Activated CD4-positive, alpha-beta memory T cell treated with anti-CD3 and anti-CD28 coated beads, Interleukin-2, amount 10 ng/mL, durations not matched to agents 7 days and 5 days (primary cell): Measurements from ENCODE around the gene TDP2. TPM values are rescaled to one million over a fixed set of nuclear protein-coding genes. Genes with fewer than 3 reads are reported as not detected.
A peak's percentile ranks its signal among the peaks of the same experiment; 100 is the strongest.
"Not testable (repeated sequence)": the region's sequence is repeated elsewhere in the genome, so short reads cannot be mapped to it uniquely, and the experiment has no call there.

Source experiments
- CTCF ChIA-PET: fragments of 350-600 bp; sonication (Branson Sonifier 250); formaldehyde crosslinking; loops from one replicate; lab custom pipeline; 2021; ENCODE audit warnings: antibody characterized with exemption, inconsistent platforms; lab: Charles Lee
- POLR2A ChIA-PET: fragments of 350-600 bp; sonication (Branson Sonifier 250); formaldehyde crosslinking; loops from one replicate; lab custom pipeline; 2021; ENCODE audit warnings: antibody characterized with exemption; lab: Charles Lee
- DNase-seq: peaks from one replicate; pipeline ENCODE4 v3.0.0-alpha.2; 2020
- H3K27ac Mint-ChIP-seq: one replicate; pipeline ENCODE4 v1.8.0; 2021; ENCODE audit warnings: mild to moderate bottlenecking, mixed read lengths
- H3K27me3 Mint-ChIP-seq: one replicate; pipeline ENCODE4 v1.8.0; 2021; ENCODE audit warnings: mixed read lengths
- H3K36me3 Mint-ChIP-seq: one replicate; pipeline ENCODE4 v1.8.0; 2021; ENCODE audit warnings: low read depth, mixed read lengths
- H3K4me1 Mint-ChIP-seq: one replicate; pipeline ENCODE4 v1.8.0; 2021; ENCODE audit warnings: mixed read lengths
- H3K4me3 Mint-ChIP-seq: one replicate; pipeline ENCODE4 v1.8.0; 2021; ENCODE audit warnings: mild to moderate bottlenecking, mixed read lengths
- H3K9me3 Mint-ChIP-seq: one replicate; pipeline ENCODE4 v1.8.0; 2021; ENCODE audit warnings: mixed read lengths
- total RNA-seq, 2 experiments: library from RNA; stranded (reverse); gene quantifications; one replicate each; pipeline ENCODE4 v1.2.3, GENCODE V29; 2021

TDP2 gene
- total RNA-seq, 2 experiments from 2014 or later, result 43.8 to 45.4 TPM

- H3K4me3 Mint-ChIP-seq, result no peak overlapping the region
- H3K9me3 Mint-ChIP-seq, result peaks cover 32% of the 10 kb centered on the region
- peaks cover 41% of the 10 kb centered on the region for H3K36me3 Mint-ChIP-seq
- H3K27me3 Mint-ChIP-seq, result no peaks in the 10 kb centered on the region
- H3K27ac Mint-ChIP-seq, result no peak overlapping the region
- POLR2A ChIA-PET, result no interaction called here
- H3K4me1 Mint-ChIP-seq, result peaks cover 13% of the 10 kb centered on the region
- no peak for DNase-seq
- CTCF ChIA-PET, result no interaction called here
Measured at GRCh38 chr6:24672620-24673182, 6.0 kb upstream of the TDP2 start.

DNA sequence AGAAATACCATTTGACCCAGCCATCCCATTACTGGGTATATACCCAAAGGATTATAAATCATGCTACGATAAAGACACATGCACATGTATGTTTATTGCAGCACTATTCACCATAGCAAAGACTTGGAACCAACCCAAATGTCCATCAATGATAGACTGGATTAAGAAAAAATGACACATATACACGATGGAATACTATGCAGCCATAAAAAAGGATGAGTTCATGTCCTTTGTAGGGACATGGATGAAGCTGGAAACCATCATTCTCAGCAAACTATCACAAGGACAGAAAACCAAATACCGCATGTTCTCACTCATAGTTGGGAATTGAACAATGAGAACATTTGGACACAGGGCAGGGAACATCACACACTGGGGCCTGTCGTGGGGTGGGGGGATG, 4.4 kb upstream of the TDP2 start:
- H3K36me3 Mint-ChIP-seq, result peaks cover 50% of the 10 kb centered on the region
- CTCF ChIA-PET, H3K27me3 Mint-ChIP-seq, H3K4me3 Mint-ChIP-seq, DNase-seq, POLR2A ChIA-PET, H3K27ac Mint-ChIP-seq: not testable (repeated sequence)
- peaks cover 19% of the 10 kb centered on the region for H3K4me1 Mint-ChIP-seq
- H3K9me3 Mint-ChIP-seq, result peaks cover 32% of the 10 kb centered on the region

- CTCF ChIA-PET, H3K27ac Mint-ChIP-seq, H3K4me3 Mint-ChIP-seq, H3K27me3 Mint-ChIP-seq, POLR2A ChIA-PET, DNase-seq: not testable (repeated sequence)
- Mint-ChIP-seq H3K9me3 (peaks cover 32% of the 10 kb centered on the region), H3K4me1 (peaks cover 22% of the 10 kb centered on the region), H3K36me3 (peaks cover 50% of the 10 kb centered on the region)
Measured at GRCh38 chr6:24670492-24670891, 3.8 kb upstream of the TDP2 start.

- CTCF ChIA-PET, result no interaction called here
- H3K27ac Mint-ChIP-seq, result no peak overlapping the region
Measured at GRCh38 chr6:24668997-24669361, 2.3 kb upstream of the TDP2 start.

GRCh38 chr6:24668066-24668996, 1.6 kb upstream of the TDP2 start:
- peaks cover 43% of the 10 kb centered on the region for H3K4me1 Mint-ChIP-seq
- H3K27ac Mint-ChIP-seq, DNase-seq, H3K27me3 Mint-ChIP-seq: not testable (repeated sequence)
- CTCF ChIA-PET, result interaction anchor here (2.3 kb wide), 1 partner anchor 84 kb away, joined by 9 read pairs; no protein-coding TSS in a partner anchor
- H3K36me3 Mint-ChIP-seq, result peaks cover 61% of the 10 kb centered on the region
- H3K4me3 Mint-ChIP-seq, result peak overlapping the region; percentile 88
- POLR2A ChIA-PET, result interaction anchor here (1.2 kb wide), 1 partner anchor 22 kb away, joined by 3 read pairs; the partner anchor contains the start of gene KIAA0319
- peaks cover 24% of the 10 kb centered on the region for H3K9me3 Mint-ChIP-seq

More at GRCh38 chr6:24668997-24669361, 2.3 kb upstream of the TDP2 start:
- POLR2A ChIA-PET, result interaction anchor here (0.7 to 1.2 kb wide), 2 partner anchors 23 to 1568 kb away, joined by 3 read pairs; partner anchors contain the start of gene KIAA0319
- H3K27me3 Mint-ChIP-seq, result no peaks in the 10 kb centered on the region
- peaks cover 36% of the 10 kb centered on the region for H3K4me1 Mint-ChIP-seq
- DNase-seq, result no peak
- H3K36me3 Mint-ChIP-seq, result peaks cover 55% of the 10 kb centered on the region
- H3K4me3 Mint-ChIP-seq, result peak overlapping the region; percentile 0
- H3K9me3 Mint-ChIP-seq, result peaks cover 26% of the 10 kb centered on the region

DNA sequence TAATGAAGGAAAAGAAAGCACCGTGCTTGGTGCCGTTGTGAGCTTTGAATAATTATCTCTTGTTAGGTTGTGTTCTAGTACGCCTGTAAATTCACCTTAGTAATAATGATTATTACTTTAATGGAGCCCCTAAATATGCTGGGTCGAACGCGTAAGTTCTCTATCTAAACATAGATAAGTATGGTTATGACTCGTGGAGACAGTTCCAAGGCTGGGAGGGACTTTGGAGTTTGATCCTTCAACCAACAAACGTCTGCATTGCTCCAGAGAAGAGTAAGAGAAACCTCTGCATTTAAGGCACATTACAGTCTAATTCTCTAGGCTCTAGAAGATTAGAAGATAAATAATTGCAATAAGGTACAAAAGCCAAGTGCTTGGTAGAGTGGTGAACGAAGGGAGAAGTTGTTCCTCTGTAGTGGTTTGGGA, 692 bp upstream of the TDP2 start:
- POLR2A ChIA-PET, result interaction anchor here (0.8 to 4.0 kb wide), 12 partner anchors 10 to 471 kb away, joined by 3 to 34 read pairs (median 6); partner anchors contain the start of genes ALDH5A1, C6orf62, GMNN and KIAA0319
- Mint-ChIP-seq H3K4me3 (peak overlapping the region; percentile 88), H3K36me3 (peaks cover 65% of the 10 kb centered on the region), H3K27me3 (no peaks in the 10 kb centered on the region), H3K27ac (peak overlapping the region; percentile 92), H3K9me3 (peaks cover 17% of the 10 kb centered on the region), H3K4me1 (peaks cover 48% of the 10 kb centered on the region)
- CTCF ChIA-PET, result interaction anchor here (1.0 to 2.3 kb wide), 5 partner anchors 15 to 120 kb away, joined by 3 to 9 read pairs (median 5); partner anchors contain the start of gene C6orf62
- DNase-seq, result no peak

DNA sequence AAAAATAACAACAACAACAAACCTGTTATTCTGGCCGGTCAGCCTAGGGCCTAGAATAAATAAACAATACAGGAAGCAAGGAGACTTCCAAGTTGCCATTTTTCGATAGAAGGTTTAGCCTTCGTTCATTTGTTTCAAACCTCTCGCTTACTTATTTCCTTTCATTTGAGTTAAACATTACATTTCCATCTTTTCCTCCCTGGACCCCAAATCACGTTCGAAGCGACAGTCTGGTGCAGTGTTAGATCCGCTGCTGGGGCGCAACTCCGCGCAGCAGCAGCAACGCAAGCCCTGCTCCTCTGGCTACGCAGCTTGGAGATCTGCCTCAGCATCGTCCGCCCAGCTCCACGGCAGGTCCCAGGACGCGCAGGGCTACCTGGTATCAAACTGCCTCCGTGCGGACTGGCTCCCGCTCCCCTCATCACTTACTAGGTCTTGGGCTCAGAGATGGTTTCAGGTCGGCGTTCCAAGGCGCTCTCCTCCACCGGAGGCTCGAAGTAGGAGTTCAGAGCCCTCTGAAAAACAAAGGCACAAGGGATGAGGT, 530 bp downstream of the TDP2 start:
- POLR2A ChIA-PET, result interaction anchor here (0.7 to 4.0 kb wide), 12 partner anchors 8 to 473 kb away, joined by 3 to 34 read pairs (median 6); partner anchors contain the start of genes C6orf62, GMNN and KIAA0319
- Mint-ChIP-seq H3K4me1 (peaks cover 48% of the 10 kb centered on the region), H3K9me3 (peaks cover 17% of the 10 kb centered on the region), H3K4me3 (peak overlapping the region; percentile 88), H3K27ac (peak overlapping the region; percentile 92), H3K27me3 (no peaks in the 10 kb centered on the region), H3K36me3 (peaks cover 74% of the 10 kb centered on the region)
- no peak for DNase-seq
- CTCF ChIA-PET, result interaction anchor here (1.0 to 2.3 kb wide), 9 partner anchors 16 to 557 kb away, joined by 3 to 9 read pairs (median 4); partner anchors contain the start of genes ALDH5A1 and KIAA0319

- Mint-ChIP-seq H3K36me3 (peaks cover 69% of the 10 kb centered on the region), H3K4me1 (peaks cover 52% of the 10 kb centered on the region), H3K4me3 (peak overlapping the region; percentile 5), H3K9me3 (peaks cover 4% of the 10 kb centered on the region), H3K27me3 (no peaks in the 10 kb centered on the region), H3K27ac (no peak overlapping the region)
- ChIA-PET POLR2A (interaction anchor here (2.9 to 4.0 kb wide), 3 partner anchors 9 to 58 kb away, joined by 15 to 25 read pairs (median 15); partner anchors contain the start of gene KIAA0319), CTCF (interaction anchor here (0.6 to 1.7 kb wide), 3 partner anchors 83 to 354 kb away, joined by 3 to 5 read pairs (median 4); no protein-coding TSS in a partner anchor)
- DNase-seq, result no peak
Measured at GRCh38 chr6:24664046-24664987, 2.4 kb downstream of the TDP2 start.

DNA sequence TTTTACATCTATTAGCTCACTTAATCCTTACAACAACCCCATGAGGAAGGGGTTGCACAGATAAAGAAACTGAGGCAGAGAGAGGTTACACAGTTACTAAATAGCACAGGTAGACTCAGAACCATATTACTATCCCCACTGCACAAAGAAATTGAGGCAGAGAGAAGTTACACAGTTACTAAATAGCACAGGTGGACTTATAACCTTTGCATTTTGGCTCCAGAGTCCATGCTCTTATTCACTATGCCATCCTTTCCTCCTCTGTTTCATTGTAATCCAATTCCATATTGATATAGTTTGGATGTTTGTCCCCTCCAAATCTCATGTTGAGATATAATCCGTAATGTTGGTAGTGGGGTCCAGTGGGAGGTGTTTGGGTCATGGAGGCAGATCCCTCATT, 3.5 kb downstream of the TDP2 start:
- Mint-ChIP-seq H3K36me3 (peaks cover 71% of the 10 kb centered on the region), H3K9me3 (no peaks in the 10 kb centered on the region), H3K27me3 (no peaks in the 10 kb centered on the region), H3K4me3 (no peak overlapping the region), H3K4me1 (peaks cover 45% of the 10 kb centered on the region), H3K27ac (no peak overlapping the region)
- no peak for DNase-seq
- ChIA-PET POLR2A (interaction anchor here (1.0 kb wide), 1 partner anchor 18 kb away, joined by 3 read pairs; the partner anchor contains the start of gene KIAA0319), CTCF (no interaction called here)

DNA sequence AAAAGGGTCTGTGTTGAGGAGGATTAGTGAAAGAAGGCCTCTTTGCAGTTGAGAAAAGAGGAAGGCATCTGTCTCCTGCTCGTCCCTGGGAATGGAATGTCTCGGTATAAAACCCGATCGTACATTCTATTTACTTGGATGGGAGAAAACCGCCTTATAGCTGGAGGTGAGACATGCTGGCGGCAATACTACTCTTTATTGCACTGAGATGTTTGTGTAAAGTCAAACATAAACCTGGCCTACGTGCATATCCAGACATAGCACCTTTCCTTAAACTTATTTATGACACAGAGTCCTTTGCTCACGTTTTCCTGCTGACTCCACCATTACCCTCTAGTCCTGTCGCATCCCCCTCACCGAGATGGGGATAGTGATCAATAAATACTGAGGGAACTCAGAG, 4.5 kb downstream of the TDP2 start:
- no peaks in the 10 kb centered on the region for H3K9me3 Mint-ChIP-seq
- H3K36me3 Mint-ChIP-seq, result peaks cover 76% of the 10 kb centered on the region
- DNase-seq, result no peak
- CTCF ChIA-PET, result no interaction called here
- H3K27ac Mint-ChIP-seq, result no peak overlapping the region
- H3K4me3 Mint-ChIP-seq, result no peak overlapping the region
- H3K4me1 Mint-ChIP-seq, result peaks cover 38% of the 10 kb centered on the region
- H3K27me3 Mint-ChIP-seq, result no peaks in the 10 kb centered on the region
- POLR2A ChIA-PET, result no interaction called here

DNA sequence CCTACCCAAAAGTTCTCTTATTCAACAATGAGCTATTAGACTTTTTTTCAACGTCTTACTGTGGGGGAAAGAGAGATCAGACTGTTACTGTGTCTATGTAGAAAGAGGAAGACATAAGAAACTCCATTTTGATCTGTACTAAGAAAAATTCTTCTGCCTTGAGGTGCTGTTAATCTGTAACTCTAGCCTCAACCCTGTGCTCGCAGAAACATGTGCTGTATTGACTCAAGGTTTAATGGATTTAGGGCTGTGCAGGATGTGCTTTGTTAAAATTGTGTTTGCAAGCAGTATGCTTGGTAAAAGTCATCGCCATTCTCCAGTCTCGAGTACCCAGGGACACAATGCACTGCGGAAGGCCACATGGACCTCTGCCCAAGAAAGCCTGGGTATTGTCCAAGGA, 4.9 kb downstream of the TDP2 start:
- POLR2A ChIA-PET, H3K27me3 Mint-ChIP-seq, H3K9me3 Mint-ChIP-seq, H3K4me3 Mint-ChIP-seq, DNase-seq, CTCF ChIA-PET, H3K27ac Mint-ChIP-seq: not testable (repeated sequence)
- Mint-ChIP-seq H3K36me3 (peaks cover 78% of the 10 kb centered on the region), H3K4me1 (peaks cover 38% of the 10 kb centered on the region)

- POLR2A ChIA-PET, result no interaction called here
- DNase-seq, result no peak
- Mint-ChIP-seq H3K4me3 (no peak overlapping the region), H3K27ac (no peak overlapping the region), H3K36me3 (peaks cover 80% of the 10 kb centered on the region), H3K9me3 (no peaks in the 10 kb centered on the region), H3K27me3 (no peaks in the 10 kb centered on the region), H3K4me1 (peaks cover 40% of the 10 kb centered on the region)
- CTCF ChIA-PET, result no interaction called here
Measured at GRCh38 chr6:24660105-24660504, 6.6 kb downstream of the TDP2 start.
